Activated naive CD4-positive, alpha-beta T cell treated with anti-CD3 and anti-CD28 coated beads for 36 hours (primary cell): Measurements from ENCODE around the gene VPS41. TPM values are rescaled to one million over a fixed set of nuclear protein-coding genes. Genes with fewer than 3 reads are reported as not detected.

ENCODE experiments used
- CTCF ChIA-PET: fragments of 350-600 bp; sonication (Branson Sonifier 250); formaldehyde crosslinking; loops from one replicate; lab custom pipeline; 2021; ENCODE audit warnings: antibody characterized with exemption; lab: Charles Lee
- DNase-seq: peaks from one replicate; pipeline ENCODE4 v3.0.0-alpha.2; 2020
- H3K27ac Mint-ChIP-seq: one replicate; pipeline ENCODE4 v1.8.0; 2021; ENCODE audit warnings: mild to moderate bottlenecking, mixed read lengths
- H3K27me3 Mint-ChIP-seq: one replicate; pipeline ENCODE4 v1.8.0; 2021; ENCODE audit warnings: low read depth, mixed read lengths
- H3K36me3 Mint-ChIP-seq: one replicate; pipeline ENCODE4 v1.8.0; 2021; ENCODE audit warnings: low read depth, mixed read lengths
- H3K4me1 Mint-ChIP-seq: one replicate; pipeline ENCODE4 v1.8.0; 2021; ENCODE audit warnings: low read depth, mixed read lengths
- H3K4me3 Mint-ChIP-seq: one replicate; pipeline ENCODE4 v1.8.0; 2021; ENCODE audit warnings: mild to moderate bottlenecking, moderate library complexity, mixed read lengths
- H3K9me3 Mint-ChIP-seq: one replicate; pipeline ENCODE4 v1.8.0; 2021; ENCODE audit warnings: mixed read lengths
- intact Hi-C: fragments of 100-400 bp; cut with micrococcal nuclease; formaldehyde crosslinking; loops from one replicate; pipeline ENCODE4 v1.15.1; 2023
- total RNA-seq, 2 experiments: library from RNA; stranded (reverse); gene quantifications; one replicate each; pipeline ENCODE4 v1.2.3, GENCODE V29; 2021

The VPS41 gene
- total RNA-seq, 2 experiments from 2014 or later, result 51.1 to 57.8 TPM

DNA sequence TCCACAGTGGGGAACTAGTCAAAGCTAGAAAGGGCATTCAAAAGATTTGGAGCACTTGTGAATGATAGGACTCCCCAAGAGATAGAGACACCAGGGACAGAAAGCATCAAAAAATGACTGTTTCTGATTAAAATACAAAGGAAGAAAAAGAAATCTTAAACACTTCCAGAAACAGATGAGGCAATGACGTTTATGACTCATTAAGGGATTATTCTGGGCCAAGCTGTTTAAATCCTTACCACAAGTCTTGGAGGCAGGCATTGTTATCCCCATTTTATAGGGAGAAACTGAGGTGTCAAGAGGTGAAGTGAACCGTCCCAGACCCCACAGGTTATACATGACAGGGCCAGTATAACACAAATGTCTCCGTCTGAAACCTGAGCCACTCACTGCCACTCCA lies 209.5 kb downstream of the VPS41 start:
- no peak overlapping the region for H3K4me3 Mint-ChIP-seq
- no peak for DNase-seq
- no peak overlapping the region for H3K27ac Mint-ChIP-seq
- H3K9me3 Mint-ChIP-seq, result no peaks in the 10 kb centered on the region
- peaks cover 22% of the 10 kb centered on the region for H3K27me3 Mint-ChIP-seq
- CTCF ChIA-PET, result interaction anchor here (0.9 kb wide), 1 partner anchor 300 kb away, joined by 3 read pairs; no protein-coding TSS in a partner anchor
- no peaks in the 10 kb centered on the region for H3K4me1 Mint-ChIP-seq
- intact Hi-C loops, result no loop called here
- H3K36me3 Mint-ChIP-seq, result no peaks in the 10 kb centered on the region

DNA sequence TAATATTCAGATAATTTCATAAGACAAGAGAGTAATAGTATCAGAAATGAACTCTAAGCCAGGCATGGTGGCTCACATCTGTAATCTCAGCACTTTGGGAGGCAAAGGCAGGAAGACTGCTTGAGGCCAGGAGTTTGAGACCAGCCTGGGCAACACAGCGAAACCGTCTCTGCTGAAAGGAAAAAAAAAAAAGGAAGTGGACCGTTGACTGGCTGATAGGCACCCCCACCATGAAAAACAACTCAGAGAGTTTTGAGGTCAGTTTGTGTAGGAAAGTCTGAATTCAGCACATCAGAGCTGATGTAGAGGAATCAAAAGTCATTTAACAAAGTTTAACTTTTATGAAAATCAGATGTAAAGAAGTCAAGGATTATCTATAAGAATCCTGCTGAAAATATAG lies 214.7 kb downstream of the VPS41 start:
- no peak for DNase-seq
- intact Hi-C loops, result no loop called here
- Mint-ChIP-seq H3K27ac (no peak overlapping the region), H3K9me3 (peaks cover 1% of the 10 kb centered on the region), H3K27me3 (peaks cover 8% of the 10 kb centered on the region), H3K4me3 (no peak overlapping the region), H3K4me1 (no peaks in the 10 kb centered on the region), H3K36me3 (no peaks in the 10 kb centered on the region)
- CTCF ChIA-PET, result no interaction called here

DNA sequence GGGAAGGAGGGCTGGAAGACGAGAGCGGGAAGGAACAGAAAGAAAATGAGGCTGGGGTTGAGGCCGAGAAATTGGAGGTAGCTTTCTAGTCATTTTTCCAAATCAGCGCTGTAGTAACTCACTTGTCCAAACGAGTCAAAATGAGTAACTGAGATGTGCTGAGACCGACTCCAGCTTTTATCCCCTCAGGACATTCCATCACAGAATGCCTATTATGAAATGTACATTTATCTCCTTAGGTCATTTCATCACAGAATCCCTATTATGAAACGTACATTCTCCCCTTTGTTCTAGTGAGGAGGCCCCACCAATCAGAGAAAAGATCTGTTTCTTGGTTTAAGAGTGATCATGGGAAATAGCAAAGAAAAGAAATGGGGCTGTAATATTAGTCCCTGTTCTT lies 222.1 kb downstream of the VPS41 start:
- DNase-seq, result no peak
- H3K4me3 Mint-ChIP-seq, result no peak overlapping the region
- H3K4me1 Mint-ChIP-seq, result no peaks in the 10 kb centered on the region
- intact Hi-C loops, result no loop called here
- CTCF ChIA-PET, result no interaction called here
- no peak overlapping the region for H3K27ac Mint-ChIP-seq
- H3K9me3 Mint-ChIP-seq, result peaks cover 6% of the 10 kb centered on the region
- H3K27me3 Mint-ChIP-seq, result peaks cover 7% of the 10 kb centered on the region
- H3K36me3 Mint-ChIP-seq, result no peaks in the 10 kb centered on the region

DNA sequence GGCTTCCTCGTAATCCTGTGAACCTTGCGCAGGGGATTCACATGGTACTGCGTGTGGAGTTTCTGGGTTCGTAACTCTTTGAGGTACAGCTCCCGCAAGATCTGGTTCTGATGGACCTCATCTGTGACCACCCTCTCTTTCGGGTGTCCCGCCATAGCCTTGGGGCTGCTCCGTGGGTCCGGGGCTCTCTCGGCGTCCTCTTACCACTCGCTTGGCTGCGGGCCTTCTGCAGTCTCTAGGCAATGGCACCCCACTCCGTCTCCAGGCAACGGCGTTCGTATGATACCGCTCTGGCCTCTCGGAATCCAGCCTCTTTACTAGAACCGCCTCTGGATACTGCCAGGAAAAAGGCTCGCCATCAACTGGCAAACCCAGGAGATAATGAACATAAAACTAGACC lies 223.1 kb downstream of the VPS41 start:
- CTCF ChIA-PET, result no interaction called here
- H3K4me1 Mint-ChIP-seq, result no peaks in the 10 kb centered on the region
- peaks cover 2% of the 10 kb centered on the region for H3K27me3 Mint-ChIP-seq

DNA sequence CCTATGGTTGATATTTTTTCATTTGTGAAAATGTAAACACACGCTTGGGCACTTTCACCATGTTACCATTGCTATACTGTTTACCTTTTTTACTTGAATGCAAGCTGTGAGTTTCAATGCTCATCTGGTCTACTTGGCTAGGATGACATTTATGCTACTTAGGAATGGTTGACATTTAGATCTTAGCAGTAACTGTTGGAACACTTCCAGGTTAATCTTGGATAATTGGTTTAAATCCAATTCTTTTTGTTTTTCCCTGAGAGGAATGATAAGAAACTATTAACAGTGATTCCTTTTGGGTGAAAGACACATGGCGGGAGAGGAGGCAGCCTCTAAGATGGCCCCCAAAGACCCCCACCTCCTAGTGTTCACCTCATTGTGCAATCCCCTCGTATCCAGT lies 226.4 kb downstream of the VPS41 start:
- no peak overlapping the region for H3K4me3 Mint-ChIP-seq
- no peaks in the 10 kb centered on the region for H3K4me1 Mint-ChIP-seq
- H3K9me3 Mint-ChIP-seq, result no peaks in the 10 kb centered on the region
- no peaks in the 10 kb centered on the region for H3K36me3 Mint-ChIP-seq
- DNase-seq, result no peak
- CTCF ChIA-PET, result no interaction called here
- intact Hi-C loops, result no loop called here
- no peak overlapping the region for H3K27ac Mint-ChIP-seq
- H3K27me3 Mint-ChIP-seq, result peaks cover 2% of the 10 kb centered on the region

More for the DNA sequence above, 223.1 kb downstream of the VPS41 start:
- Mint-ChIP-seq H3K4me3 (no peak overlapping the region), H3K36me3 (no peaks in the 10 kb centered on the region), H3K9me3 (peaks cover 6% of the 10 kb centered on the region), H3K27ac (no peak overlapping the region)
- intact Hi-C loops, result no loop called here
- no peak for DNase-seq

DNA sequence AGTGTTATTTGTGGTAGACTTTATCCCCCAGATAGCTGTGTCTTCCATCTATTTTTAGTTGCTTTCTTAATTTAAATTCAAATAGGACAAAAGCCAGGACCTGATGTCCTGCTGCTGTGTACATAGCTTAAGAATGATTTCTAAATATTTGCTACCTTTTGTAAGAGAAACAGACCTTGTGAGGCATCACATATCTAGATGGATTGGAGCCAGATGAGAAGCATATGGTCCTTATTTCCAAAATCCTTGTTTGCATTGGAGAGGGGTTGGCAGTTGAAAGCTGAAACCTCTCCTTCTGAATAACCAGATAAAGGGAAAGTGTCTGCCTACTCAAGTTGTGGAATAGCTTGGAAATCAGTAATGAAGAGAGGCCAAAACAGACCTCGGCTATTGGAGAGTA lies 227.1 kb downstream of the VPS41 start:
- Mint-ChIP-seq H3K9me3 (no peaks in the 10 kb centered on the region), H3K27ac (no peak overlapping the region), H3K4me1 (no peaks in the 10 kb centered on the region), H3K27me3 (peaks cover 2% of the 10 kb centered on the region), H3K4me3 (no peak overlapping the region), H3K36me3 (no peaks in the 10 kb centered on the region)
- DNase-seq, result no peak
- intact Hi-C loops, result no loop called here
- CTCF ChIA-PET, result no interaction called here

- H3K27ac Mint-ChIP-seq, result no peak overlapping the region
- intact Hi-C loops, result no loop called here
- no peak for DNase-seq
- H3K27me3 Mint-ChIP-seq, result no peaks in the 10 kb centered on the region
- no peak overlapping the region for H3K4me3 Mint-ChIP-seq
- no peaks in the 10 kb centered on the region for H3K9me3 Mint-ChIP-seq
- CTCF ChIA-PET, result interaction anchor here (0.6 to 0.9 kb wide), 2 partner anchors 52 to 266 kb away, joined by 3 to 4 read pairs; no protein-coding TSS in a partner anchor
- H3K36me3 Mint-ChIP-seq, result no peaks in the 10 kb centered on the region
- no peaks in the 10 kb centered on the region for H3K4me1 Mint-ChIP-seq
These were observed 229.6 kb downstream of the VPS41 start for GRCh38 chr7:38679419-38679818.

DNA sequence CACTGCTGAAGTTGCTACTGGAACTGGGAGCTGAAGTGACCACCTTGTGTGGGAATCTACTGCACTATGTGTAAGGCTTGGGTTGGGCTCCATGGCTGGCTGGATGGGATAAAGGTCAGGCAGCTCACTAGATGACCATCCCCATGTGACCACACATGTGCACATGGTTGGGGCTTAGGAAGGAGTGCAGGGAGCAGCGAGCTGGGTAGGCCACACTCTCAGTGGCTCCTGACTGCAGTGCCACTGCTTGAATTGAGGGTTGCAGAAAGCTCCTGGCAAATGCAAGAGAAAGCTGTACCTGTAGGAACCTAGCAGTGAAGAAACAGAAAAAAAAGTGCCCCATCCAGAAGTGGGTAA lies 230.3 kb downstream of the VPS41 start:
- no peaks in the 10 kb centered on the region for H3K9me3 Mint-ChIP-seq
- CTCF ChIA-PET, result interaction anchor here (0.9 kb wide), 1 partner anchor 265 kb away, joined by 3 read pairs; no protein-coding TSS in a partner anchor
- DNase-seq, result no peak
- H3K4me3 Mint-ChIP-seq, result no peak overlapping the region
- no peaks in the 10 kb centered on the region for H3K27me3 Mint-ChIP-seq
- intact Hi-C loops, result no loop called here
- H3K27ac Mint-ChIP-seq, result no peak overlapping the region
- H3K36me3 Mint-ChIP-seq, result no peaks in the 10 kb centered on the region
- H3K4me1 Mint-ChIP-seq, result no peaks in the 10 kb centered on the region

- Mint-ChIP-seq H3K4me1 (no peaks in the 10 kb centered on the region), H3K36me3 (no peaks in the 10 kb centered on the region), H3K9me3 (no peaks in the 10 kb centered on the region), H3K4me3 (no peak overlapping the region), H3K27me3 (no peaks in the 10 kb centered on the region), H3K27ac (no peak overlapping the region)
- DNase-seq, result no peak
- intact Hi-C loops, result no loop called here
- CTCF ChIA-PET, result no interaction called here
These were observed 230.9 kb downstream of the VPS41 start for GRCh38 chr7:38677981-38678697.

GRCh38 chr7:38675494-38676106 lies 233.4 kb downstream of the VPS41 start:
- intact Hi-C loops, result no loop called here
- no peaks in the 10 kb centered on the region for H3K4me1 Mint-ChIP-seq
- H3K27me3 Mint-ChIP-seq, result no peaks in the 10 kb centered on the region
- H3K27ac Mint-ChIP-seq, result no peak overlapping the region
- H3K9me3 Mint-ChIP-seq, result no peaks in the 10 kb centered on the region
- no peak overlapping the region for H3K4me3 Mint-ChIP-seq
- H3K36me3 Mint-ChIP-seq, result no peaks in the 10 kb centered on the region
- CTCF ChIA-PET, result interaction anchor here (1.3 kb wide), 1 partner anchor 15 kb away, joined by 3 read pairs; no protein-coding TSS in a partner anchor
- no peak for DNase-seq

DNA sequence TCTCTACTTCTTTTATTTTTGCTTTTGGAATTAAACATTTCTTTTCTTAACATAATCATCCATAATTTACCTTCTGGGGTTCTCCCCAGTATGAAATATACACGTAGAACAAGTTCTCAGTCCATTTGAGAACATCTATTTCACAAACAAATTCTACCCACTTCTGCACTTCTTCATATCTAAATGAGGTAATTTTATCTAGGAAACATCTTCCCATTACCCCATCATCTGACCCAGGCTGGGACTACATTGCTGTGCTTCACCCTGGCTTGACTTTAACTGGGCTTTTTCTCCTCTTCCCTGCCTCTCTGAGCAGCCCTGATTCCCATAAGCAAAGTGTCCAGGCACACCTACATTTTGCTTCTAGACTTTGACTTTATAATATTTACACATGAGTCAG lies 234.5 kb downstream of the VPS41 start:
- no peak overlapping the region for H3K27ac Mint-ChIP-seq
- H3K27me3 Mint-ChIP-seq, result peaks cover 4% of the 10 kb centered on the region
- no peak overlapping the region for H3K4me3 Mint-ChIP-seq
- no peak for DNase-seq
- H3K9me3 Mint-ChIP-seq, result no peaks in the 10 kb centered on the region
- CTCF ChIA-PET, result no interaction called here
- H3K36me3 Mint-ChIP-seq, result no peaks in the 10 kb centered on the region
- intact Hi-C loops, result no loop called here
- H3K4me1 Mint-ChIP-seq, result no peaks in the 10 kb centered on the region

DNA sequence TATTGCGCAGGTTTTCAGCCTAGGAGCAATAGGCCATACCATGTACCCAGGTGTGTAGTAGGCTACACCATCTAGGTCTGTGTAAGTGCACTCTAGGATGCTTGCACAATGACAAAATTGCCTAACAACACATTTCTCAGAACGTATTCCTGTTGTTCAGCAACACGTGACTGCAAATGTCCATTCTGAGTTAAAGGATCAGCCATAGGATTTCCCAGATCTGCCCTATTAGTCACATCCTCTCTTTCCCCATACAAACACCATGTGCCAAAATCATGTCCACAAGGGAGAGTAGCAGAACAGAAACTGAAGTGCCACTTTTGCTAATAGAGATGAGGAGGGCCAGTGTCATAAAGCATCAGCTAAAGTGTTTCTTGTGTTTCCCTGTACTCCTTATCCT lies 235.2 kb downstream of the VPS41 start:
- intact Hi-C loops, result no loop called here

More for the DNA sequence above, 235.2 kb downstream of the VPS41 start:
- H3K36me3 Mint-ChIP-seq, result no peaks in the 10 kb centered on the region
- H3K4me3 Mint-ChIP-seq, result no peak overlapping the region
- no peak overlapping the region for H3K27ac Mint-ChIP-seq
- H3K9me3 Mint-ChIP-seq, result no peaks in the 10 kb centered on the region
- CTCF ChIA-PET, result interaction anchor here (1.9 kb wide), 1 partner anchor 13 kb away, joined by 5 read pairs; no protein-coding TSS in a partner anchor
- DNase-seq, result no peak
- no peaks in the 10 kb centered on the region for H3K4me1 Mint-ChIP-seq
- H3K27me3 Mint-ChIP-seq, result peaks cover 4% of the 10 kb centered on the region
